SKM-1 treated with dmso at 0.1 percent for 144 hours (cell line): ENCODE measurements around the gene POFUT1.
"Not testable (repeated sequence)": the region's sequence is repeated elsewhere in the genome, so short reads cannot be mapped to it uniquely, and the experiment has no call there.

ENCODE experiments used
- DNase-seq: peaks from one replicate; lab custom pipeline; 2025; ENCODE audit not compliant: unreplicated experiment; lab: John Stamatoyannopoulos, UW

POFUT1 gene

DNA sequence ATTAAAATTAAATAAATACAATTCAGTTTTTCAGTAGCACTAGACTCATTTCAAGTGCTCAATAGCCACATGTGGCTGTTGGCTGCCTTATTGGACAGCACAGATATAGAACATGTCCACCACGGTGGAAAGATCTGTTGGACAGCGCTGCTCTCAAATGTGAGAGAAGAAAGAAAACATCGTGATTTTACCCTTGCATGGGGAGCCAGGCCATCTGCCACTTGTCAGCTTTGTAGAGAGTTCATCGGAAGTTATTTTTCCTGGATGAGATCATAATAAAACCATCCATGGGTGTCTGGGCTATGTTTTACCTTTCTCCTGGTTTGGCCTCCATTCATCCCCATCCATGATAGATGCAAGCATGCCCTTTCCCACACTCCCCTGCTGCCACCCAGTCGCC lies 63.9 kb downstream of the POFUT1 start:
- no peak for DNase-seq

DNA sequence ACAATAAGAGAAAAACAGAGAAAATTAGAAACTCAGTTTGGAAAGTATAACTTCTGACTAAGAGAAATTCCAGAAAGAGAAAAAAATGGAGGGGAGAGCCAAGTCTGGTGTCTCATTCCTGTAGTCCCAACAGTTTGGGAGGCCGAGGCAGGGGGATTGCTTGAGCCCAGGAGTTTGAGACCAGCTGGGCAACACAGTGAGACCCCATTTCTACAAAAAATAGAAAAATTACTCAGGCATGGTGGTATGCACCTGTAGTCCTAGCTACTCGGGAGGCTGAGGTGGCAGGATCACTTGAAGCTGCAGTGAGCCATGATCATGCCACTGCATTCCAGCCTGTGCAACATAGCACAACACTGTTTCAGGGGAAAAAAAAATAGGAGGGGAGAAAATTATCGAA lies 66.7 kb downstream of the POFUT1 start:
- DNase-seq = no peak

DNA sequence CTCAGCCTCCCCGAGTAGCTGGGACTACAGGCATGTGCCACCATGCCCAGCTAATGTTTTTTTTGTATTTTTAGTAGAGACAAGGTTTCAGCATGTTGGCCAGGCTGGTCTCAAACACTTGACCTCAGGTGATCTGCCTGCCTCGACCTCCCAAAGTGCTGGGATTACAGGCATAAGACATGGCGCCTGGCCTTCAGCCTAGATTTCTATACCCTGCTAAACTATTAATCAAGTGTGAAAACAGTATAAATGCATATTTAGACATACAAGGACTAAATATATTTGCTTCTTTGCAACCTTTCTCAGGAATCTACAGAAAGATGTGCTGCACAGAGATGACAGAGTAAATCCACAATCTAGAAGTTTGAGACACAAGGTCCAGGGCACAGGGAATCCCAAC lies 67.5 kb downstream of the POFUT1 start:
- not testable (repeated sequence) for DNase-seq

DNA sequence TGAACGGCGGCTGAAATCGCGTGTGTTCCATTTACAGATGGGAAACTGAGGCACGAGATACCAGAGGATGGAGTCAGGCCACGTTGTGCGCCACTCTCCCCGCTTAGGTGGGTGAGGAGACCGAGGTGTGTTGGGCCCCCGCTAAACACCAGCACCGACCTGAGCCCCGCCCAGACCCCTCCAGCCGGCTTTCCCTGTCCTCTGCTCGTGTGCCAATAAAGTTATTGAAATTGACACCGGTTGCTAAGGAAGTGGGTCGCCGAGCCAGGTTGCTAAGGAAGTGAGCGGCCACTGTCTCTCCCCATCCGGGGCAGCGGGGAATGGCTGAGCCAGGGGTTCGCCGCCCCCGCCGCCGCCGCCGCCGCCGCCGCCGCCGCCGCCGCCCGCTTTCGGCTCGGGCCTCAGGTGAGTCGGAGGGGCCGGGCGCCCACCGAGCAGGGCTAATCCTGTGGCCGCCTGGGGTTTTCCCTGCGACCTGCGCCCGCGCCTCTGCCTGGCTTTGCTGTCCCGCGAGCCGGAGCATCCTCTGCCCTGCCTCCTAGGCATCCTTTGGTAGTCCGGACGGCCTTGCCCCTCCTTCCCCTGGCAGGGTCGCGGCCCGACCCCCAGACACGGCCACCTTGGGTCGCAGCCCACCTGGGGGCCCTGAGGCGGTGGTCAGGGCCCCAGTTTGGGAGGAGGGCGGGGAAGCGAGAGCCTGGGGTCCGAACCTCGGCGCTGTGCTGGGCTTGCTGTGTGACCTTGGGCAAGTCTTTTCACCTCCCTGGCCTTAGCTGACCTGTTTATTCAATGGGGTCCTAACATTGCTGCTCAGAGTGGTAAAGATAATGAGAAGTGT lies 69.9 kb downstream of the POFUT1 start, which contains the start of gene KIF3B:
Gene KIF3B (plus strand): TSS at position 291 of the 838 bp plus-strand sequence. CDS start 32,127 bp downstream, outside the sequence.
- DNase-seq = peak; percentile 90

DNA sequence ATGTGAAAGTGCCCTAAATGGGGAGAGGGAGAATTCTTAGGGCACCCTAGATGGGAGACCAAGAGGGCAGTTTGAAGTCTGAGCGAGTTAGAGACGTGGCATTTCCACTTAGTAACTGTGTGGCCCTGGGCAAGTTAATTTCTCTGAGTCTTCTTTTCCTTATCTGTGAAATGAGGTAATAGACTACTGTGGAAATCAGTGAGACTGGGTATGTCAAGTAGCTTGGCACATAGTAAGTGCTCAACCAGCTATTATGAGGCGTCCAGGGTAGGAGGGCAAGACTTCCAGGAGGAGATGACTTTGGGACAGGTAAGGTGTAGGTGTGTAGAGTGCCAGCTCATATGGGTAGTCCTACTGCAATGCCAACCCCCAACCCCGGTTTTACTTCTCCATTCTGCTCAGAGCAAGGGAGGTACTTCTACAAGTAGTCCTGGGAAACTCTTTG lies 70.5 kb downstream of the POFUT1 start:
- peak; percentile 33 for DNase-seq

DNA sequence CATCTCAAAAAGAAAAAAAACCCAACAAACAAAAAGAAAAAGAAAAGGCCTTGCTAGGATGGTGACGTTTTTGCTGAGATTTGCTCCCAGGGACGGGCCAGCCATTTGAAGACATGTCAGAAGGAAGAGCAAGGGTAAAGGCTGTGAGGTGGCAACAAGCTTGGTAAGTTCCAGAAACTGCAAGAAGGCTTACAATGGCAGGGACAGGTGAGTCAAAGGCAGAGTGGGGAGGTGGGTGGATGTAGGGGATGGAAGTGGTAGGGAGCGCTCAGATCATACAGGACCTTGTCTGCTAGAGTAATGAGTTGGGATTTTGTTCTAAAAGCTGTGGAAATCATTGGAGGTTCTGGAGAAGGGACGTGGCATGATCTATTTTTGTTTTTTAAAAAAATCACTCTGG lies 74.0 kb downstream of the POFUT1 start:
- no peak for DNase-seq

DNA sequence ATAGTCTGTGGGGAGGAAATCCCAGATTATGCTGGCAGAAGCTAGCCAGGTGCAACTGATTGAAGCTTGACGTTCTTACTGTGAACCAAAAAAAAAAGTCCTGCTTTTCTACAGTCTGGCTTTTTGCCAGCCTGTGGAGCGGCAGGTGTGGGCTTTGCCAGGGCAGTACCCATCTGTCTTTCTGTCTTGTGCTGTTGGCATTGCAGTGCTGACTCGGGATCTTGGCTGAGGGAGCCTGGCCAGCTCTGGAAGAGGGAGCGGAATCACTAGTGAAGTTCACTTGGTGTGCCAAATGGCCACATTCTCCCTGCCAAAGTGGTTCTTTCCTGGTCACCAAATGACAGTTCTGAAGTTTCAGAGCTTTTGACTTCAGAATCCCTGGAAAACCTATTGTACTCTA lies 74.8 kb downstream of the POFUT1 start:
- no peak for DNase-seq

DNA sequence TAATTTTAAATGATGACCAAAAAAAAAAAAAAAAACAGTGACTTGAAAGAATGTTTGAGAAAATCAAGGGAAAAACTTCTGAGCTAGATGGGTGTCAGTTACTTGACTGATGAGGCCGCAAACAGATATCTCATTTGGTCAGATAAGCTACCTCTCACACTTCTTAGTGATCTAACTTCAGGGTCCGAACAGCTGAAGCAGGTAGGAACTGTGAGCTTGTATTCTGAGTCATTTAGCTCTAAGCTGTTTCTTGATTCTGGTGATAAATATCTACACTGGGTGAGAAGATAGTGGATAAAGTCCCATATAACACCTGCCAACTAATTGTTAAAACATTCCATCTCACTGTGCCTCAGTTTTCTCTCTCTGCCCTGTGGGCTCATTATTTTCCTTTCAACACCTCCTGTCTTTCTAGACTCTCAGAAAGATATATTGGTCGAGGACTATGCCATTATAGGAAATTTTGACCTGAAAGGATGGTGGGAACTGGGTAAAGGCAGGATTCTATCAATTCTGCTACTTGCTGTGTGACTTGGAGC lies 77.5 kb downstream of the POFUT1 start:
- no peak for DNase-seq

DNA sequence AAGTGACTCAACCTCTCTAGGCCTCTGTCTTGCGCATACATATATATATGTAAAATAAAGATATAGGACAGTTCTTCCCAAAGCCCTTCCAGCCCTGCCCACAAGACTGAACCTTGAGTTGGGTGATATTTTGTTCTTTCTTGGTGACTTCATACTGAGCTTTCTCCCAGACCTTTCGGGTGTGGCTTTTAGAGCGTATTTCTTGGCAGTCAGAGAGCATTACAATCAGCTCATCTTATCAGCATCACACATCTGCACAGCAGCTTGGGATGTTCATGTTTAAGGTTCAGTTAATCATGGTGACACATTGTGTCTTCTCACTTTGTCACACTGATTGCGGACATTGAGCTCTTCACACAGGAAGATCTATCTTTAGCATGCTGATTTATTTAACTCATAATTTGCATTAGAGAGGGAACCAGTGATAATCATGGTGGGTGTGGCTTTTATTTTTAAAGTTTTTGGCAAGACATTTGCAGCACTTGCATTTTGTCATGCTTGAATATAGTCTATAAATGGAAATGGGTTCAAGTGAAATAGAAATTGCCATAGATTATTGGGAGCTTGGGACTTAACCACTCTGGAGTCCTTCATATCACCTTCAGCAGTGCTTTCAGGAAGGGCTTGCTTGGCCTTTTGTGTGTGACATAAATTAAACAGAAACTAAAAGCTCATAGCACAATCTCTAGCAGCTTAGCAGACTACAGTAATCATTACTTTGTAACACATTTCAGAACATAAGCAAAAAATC lies 78.1 kb downstream of the POFUT1 start:
- DNase-seq = no peak

DNA sequence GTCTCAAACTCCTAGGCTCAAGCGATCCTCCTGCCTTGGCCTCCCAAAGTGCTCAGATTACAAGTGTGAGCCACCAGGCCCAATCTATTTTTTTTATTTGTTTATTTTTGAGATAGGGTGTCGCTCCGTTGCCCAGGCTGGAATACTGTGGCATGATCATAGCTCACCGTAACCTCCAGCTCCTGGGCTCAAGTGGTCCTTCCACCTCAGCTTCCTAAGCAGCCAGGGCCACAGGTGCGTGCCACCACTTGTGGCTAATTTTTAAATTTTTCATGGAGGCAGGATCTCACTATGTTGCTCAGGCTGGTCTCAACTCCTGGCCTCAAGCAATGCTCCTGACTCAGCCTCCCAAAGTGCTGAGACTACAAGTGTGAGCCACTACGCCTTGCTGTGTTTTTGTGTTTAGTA lies 79.6 kb downstream of the POFUT1 start:
- no peak for DNase-seq
